Activated B cell treated with CpG ODN at 0.5 μM for 24 hours (primary cell): Measurements from ENCODE around the gene HNRNPM. TPM values are rescaled to one million over a fixed set of nuclear protein-coding genes. Genes with fewer than 3 reads are reported as not detected.

ENCODE experiments used
- ATAC-seq: fragments of 200-7000 bp; cut with Tn5 transposase; one replicate; pipeline ENCODE4 v1.10.0; 2021; ENCODE audit warnings: low read depth, mild to moderate bottlenecking, moderate library complexity
- CTCF ChIA-PET: fragments of 350-600 bp; sonication (Branson Sonifier 250); formaldehyde crosslinking; loops from one replicate; lab custom pipeline; 2021; ENCODE audit warnings: antibody characterized with exemption; lab: Charles Lee
- POLR2A ChIA-PET: fragments of 350-600 bp; sonication (Branson Sonifier 250); formaldehyde crosslinking; loops from one replicate; lab custom pipeline; 2021; ENCODE audit warnings: antibody characterized with exemption; lab: Charles Lee
- DNase-seq: peaks from one replicate; pipeline ENCODE4 v3.0.0; 2022
- H3K27ac Mint-ChIP-seq: one replicate; pipeline ENCODE4 v1.8.0; 2020; ENCODE audit warnings: mixed read lengths
- H3K27me3 Mint-ChIP-seq: one replicate; pipeline ENCODE4 v1.8.0; 2021; ENCODE audit warnings: mixed read lengths
- H3K36me3 Mint-ChIP-seq: one replicate; pipeline ENCODE4 v1.8.0; 2021; ENCODE audit warnings: low read depth, mixed read lengths
- H3K4me1 Mint-ChIP-seq: one replicate; pipeline ENCODE4 v1.8.0; 2021; ENCODE audit warnings: mixed read lengths
- H3K4me3 Mint-ChIP-seq: one replicate; pipeline ENCODE4 v1.8.0; 2020; ENCODE audit warnings: mild to moderate bottlenecking, mixed read lengths
- H3K9me3 Mint-ChIP-seq: one replicate; pipeline ENCODE4 v1.8.0; 2020; ENCODE audit warnings: mixed read lengths
- CTCF ChIP-seq: fragments of 200-600 bp; IDR thresholded peaks from one replicate; pipeline ENCODE4 v1.8.0; 2022; ENCODE audit warnings: antibody characterized with exemption, mild to moderate bottlenecking
- intact Hi-C: fragments of 100-400 bp; cut with micrococcal nuclease; formaldehyde crosslinking; loops from one replicate; pipeline ENCODE4 v1.15.1; 2024
- total RNA-seq: library from RNA; stranded (reverse); gene quantifications from 2 replicates; pipeline ENCODE4 v1.2.3, GENCODE V29; 2022

HNRNPM gene
- total RNA-seq, 1 donor from 2014 or later: 282 TPM

- ChIA-PET POLR2A (interaction anchor here (1.0 to 5.0 kb wide), 9 partner anchors 25 to 502 kb away, joined by 3 to 56 read pairs (median 5); partner anchors contain the start of genes MARCHF2, NDUFA7, RPS28 and TIMM44), CTCF (interaction anchor here (1.0 to 2.9 kb wide), 3 partner anchors 32 to 92 kb away, joined by 3 to 8 read pairs (median 3); partner anchors contain the start of gene MARCHF2)
- DNase-seq: peak; percentile 53
- ATAC-seq: peak; percentile 10
- H3K36me3 Mint-ChIP-seq: peaks cover 41% of the 10 kb centered on the region
- peak overlapping the region; percentile 98 for H3K4me3 Mint-ChIP-seq
- intact Hi-C loops: no loop called here
- peaks cover 48% of the 10 kb centered on the region for H3K4me1 Mint-ChIP-seq
- peak overlapping the region; percentile 79 for H3K27ac Mint-ChIP-seq
- no peaks in the 10 kb centered on the region for H3K9me3 Mint-ChIP-seq
- H3K27me3 Mint-ChIP-seq: no peaks in the 10 kb centered on the region
- no peak for TF ChIP-seq CTCF
These were observed 770 bp downstream of the HNRNPM start for GRCh38 chr19:8445488-8446001.

DNA sequence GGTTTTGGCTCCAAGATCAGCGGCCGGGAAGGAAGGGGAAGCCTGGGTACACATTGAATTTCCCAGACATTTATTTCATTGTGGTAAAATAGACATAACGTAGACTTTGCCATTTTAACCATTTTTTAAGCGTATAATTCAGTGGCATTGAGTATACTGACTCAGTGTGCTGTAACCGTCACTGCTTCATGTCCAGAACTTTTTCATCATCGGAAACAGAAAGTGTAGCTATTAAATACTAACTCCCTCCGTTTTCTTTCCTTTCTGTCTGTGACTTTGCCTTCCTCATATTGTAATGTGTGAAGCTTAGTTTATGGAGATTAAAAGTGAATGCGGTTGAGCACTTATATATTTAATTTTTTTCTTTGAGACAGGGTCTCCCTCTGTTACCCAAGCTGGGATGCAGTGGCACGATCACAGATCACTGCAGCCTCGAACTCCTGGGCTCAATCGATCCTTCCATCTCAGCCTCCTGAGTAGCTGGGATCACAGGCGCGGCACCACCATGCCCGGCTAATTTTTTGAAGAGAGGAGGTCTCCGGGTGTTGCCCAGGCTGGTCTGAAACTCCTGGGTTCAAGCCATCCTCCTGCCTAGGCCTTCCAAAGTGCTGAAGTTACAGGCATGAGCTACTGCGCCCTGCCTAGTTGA lies 1.4 kb downstream of the HNRNPM start:
- POLR2A ChIA-PET: interaction anchor here (0.6 to 5.0 kb wide), 6 partner anchors 28 to 502 kb away, joined by 3 to 56 read pairs (median 5); partner anchors contain the start of genes MARCHF2, TIMM44 and ZNF414
- intact Hi-C loops: no loop called here
- Mint-ChIP-seq H3K36me3 (peaks cover 42% of the 10 kb centered on the region), H3K27ac (peak overlapping the region; percentile 79), H3K9me3 (no peaks in the 10 kb centered on the region), H3K4me1 (peaks cover 50% of the 10 kb centered on the region), H3K27me3 (no peaks in the 10 kb centered on the region), H3K4me3 (peak overlapping the region; percentile 98)
- CTCF ChIA-PET: interaction anchor here (0.6 to 2.9 kb wide), 4 partner anchors 33 to 92 kb away, joined by 3 to 8 read pairs (median 3); partner anchors contain the start of gene MARCHF2
- TF ChIP-seq CTCF: no peak
- ATAC-seq: no peak
- no peak for DNase-seq

DNA sequence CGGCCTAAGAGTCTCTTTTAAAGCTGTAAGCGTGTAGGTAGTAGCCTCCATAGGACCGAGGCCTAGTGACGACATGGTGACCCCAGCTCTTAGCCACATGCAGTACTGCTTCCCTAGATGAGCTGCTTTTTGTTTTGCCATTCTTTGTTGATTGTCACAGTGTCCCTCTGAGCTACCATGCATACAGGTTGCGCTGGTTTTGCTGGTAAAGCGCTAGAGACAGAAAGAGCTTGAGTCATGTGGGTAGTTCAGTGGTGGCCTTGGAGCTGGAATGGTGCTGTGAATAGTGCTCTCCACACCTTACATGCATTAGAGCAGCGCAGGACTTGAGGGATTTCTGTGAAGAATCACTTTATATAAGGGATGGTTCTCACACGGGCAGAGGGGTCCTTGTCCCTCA lies 5.1 kb downstream of the HNRNPM start:
- no peak for ATAC-seq

DNA sequence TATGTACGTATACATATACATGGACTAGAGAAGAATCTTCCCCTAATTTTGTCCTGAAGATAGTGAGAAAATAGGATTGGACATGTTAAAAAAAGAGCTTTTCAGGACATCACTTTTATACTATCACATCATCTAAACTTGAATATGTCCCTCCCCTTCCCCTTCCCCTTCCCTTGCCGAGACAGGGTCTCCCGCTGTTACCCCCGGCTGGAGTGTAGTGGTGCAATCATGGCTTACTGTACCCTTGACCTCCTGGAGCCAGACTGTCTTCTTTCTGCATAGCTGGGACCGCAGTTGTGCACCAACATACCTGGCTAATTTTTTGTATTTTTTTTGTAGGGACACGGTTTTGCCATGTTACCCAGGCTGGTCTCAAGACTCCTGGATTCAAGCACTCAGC lies 6.6 kb downstream of the HNRNPM start:
- intact Hi-C loops: no loop called here
- DNase-seq: no peak
- CTCF ChIA-PET: interaction anchor here (0.6 kb wide), 1 partner anchor 347 kb away, joined by 3 read pairs; no protein-coding TSS in a partner anchor
- Mint-ChIP-seq H3K4me3 (no peak overlapping the region), H3K27me3 (no peaks in the 10 kb centered on the region), H3K36me3 (peaks cover 65% of the 10 kb centered on the region), H3K9me3 (no peaks in the 10 kb centered on the region), H3K27ac (peak overlapping the region; percentile 24), H3K4me1 (peaks cover 80% of the 10 kb centered on the region)
- ATAC-seq: no peak
- POLR2A ChIA-PET: interaction anchor here (0.5 kb wide), 1 partner anchor 14 kb away, joined by 3 read pairs; no protein-coding TSS in a partner anchor
- no peak for TF ChIP-seq CTCF

More for the DNA sequence above, 5.1 kb downstream of the HNRNPM start:
- intact Hi-C loops: no loop called here
- no peaks in the 10 kb centered on the region for H3K9me3 Mint-ChIP-seq
- DNase-seq: no peak
- ChIA-PET CTCF (no interaction called here), POLR2A (interaction anchor here (1.0 to 1.3 kb wide), 2 partner anchors 37 to 64 kb away, joined by 4 to 5 read pairs; partner anchors contain the start of genes MARCHF2 and ZNF414)
- TF ChIP-seq CTCF: no peak
- H3K27me3 Mint-ChIP-seq: no peaks in the 10 kb centered on the region
- peaks cover 59% of the 10 kb centered on the region for H3K36me3 Mint-ChIP-seq
- no peak overlapping the region for H3K27ac Mint-ChIP-seq
- peaks cover 79% of the 10 kb centered on the region for H3K4me1 Mint-ChIP-seq
- H3K4me3 Mint-ChIP-seq: peak overlapping the region; percentile 15

- DNase-seq (no peak), ATAC-seq (no peak)
- POLR2A ChIA-PET: interaction anchor here (0.5 kb wide), 1 partner anchor 15 kb away, joined by 3 read pairs; no protein-coding TSS in a partner anchor
- peaks cover 65% of the 10 kb centered on the region for H3K36me3 Mint-ChIP-seq
- H3K4me3 Mint-ChIP-seq: peak overlapping the region; percentile 11
- no peaks in the 10 kb centered on the region for H3K9me3 Mint-ChIP-seq
- no peak for TF ChIP-seq CTCF
- CTCF ChIA-PET: interaction anchor here (0.6 kb wide), 1 partner anchor 348 kb away, joined by 3 read pairs; no protein-coding TSS in a partner anchor
- peak overlapping the region; percentile 24 for H3K27ac Mint-ChIP-seq
- intact Hi-C loops: no loop called here
- H3K4me1 Mint-ChIP-seq: peaks cover 81% of the 10 kb centered on the region
- no peaks in the 10 kb centered on the region for H3K27me3 Mint-ChIP-seq
These were observed 7.1 kb downstream of the HNRNPM start for GRCh38 chr19:8451885-8452284.
